C4-2B (cell line): ENCODE data around the gene SLC5A5.

Source experiments
- ZFX ChIP-seq: fragments of 450-650 bp; IDR thresholded peaks from 2 replicates; pipeline ENCODE4 v1.6.1; 2017
- TF ChIP-seq, protein P1 (sequence below): fragments of 450-650 bp; conservative IDR thresholded peaks from 2 replicates; pipeline ENCODE4 v1.5.1; 2017; ENCODE audit warnings: mild to moderate bottlenecking

DNA sequence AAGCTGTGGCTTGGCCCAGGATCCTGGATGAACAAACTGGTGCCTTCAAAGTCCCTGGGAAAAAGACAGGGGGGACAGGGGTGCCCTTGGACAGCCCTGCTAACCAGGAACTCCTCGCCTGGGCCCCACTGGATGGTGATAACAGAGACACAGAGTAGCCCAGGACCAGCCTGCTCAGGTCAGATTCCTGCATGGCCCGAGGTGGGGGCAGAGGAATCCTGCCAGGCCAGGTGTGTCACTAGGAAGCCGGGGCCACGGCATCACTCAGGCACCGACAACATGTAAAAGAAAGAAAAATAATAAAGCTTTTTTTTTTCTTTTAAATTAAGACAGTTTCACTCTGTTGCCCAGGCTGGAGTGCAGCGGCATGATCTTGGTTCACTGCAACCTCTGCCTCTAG lies 17.7 kb upstream of the SLC5A5 start:
- TF ChIP-seq, protein P1, sequence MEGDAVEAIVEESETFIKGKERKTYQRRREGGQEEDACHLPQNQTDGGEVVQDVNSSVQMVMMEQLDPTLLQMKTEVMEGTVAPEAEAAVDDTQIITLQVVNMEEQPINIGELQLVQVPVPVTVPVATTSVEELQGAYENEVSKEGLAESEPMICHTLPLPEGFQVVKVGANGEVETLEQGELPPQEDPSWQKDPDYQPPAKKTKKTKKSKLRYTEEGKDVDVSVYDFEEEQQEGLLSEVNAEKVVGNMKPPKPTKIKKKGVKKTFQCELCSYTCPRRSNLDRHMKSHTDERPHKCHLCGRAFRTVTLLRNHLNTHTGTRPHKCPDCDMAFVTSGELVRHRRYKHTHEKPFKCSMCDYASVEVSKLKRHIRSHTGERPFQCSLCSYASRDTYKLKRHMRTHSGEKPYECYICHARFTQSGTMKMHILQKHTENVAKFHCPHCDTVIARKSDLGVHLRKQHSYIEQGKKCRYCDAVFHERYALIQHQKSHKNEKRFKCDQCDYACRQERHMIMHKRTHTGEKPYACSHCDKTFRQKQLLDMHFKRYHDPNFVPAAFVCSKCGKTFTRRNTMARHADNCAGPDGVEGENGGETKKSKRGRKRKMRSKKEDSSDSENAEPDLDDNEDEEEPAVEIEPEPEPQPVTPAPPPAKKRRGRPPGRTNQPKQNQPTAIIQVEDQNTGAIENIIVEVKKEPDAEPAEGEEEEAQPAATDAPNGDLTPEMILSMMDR, result no peak
- no peak for TF ChIP-seq ZFX
